ENCODE results near the gene SMG6.

GRCh38 chr17:2075336-2076086 lies 228.1 kb downstream of the SMG6 start:
- TF ChIP-seq EZH2phosphoT487 (IDR thresholded peaks at IDR 0.05; ENCODE audit: insufficient read depth, low read depth) (no peak), EZH2 (IDR thresholded peaks at IDR 0.05; ENCODE audit: insufficient read depth, poor library complexity, severe bottlenecking) (no peak)
